Fibroblast of lung (primary cell): ENCODE results near the gene FHIT. TPM values are rescaled to one million over a fixed set of nuclear protein-coding genes. Genes with fewer than 3 reads are reported as not detected.

Experiments
- DNase-seq, 2 donors: peaks; one replicate each; pipeline versions ENCODE4 v3.0.0 to v3.0.0-alpha.2; 2010; ENCODE audit warnings: low read depth in 2 of 2
- H2AFZ ChIP-seq: 2 replicates; pipeline ENCODE4 v1.5.1; 2012; ENCODE audit warnings: low read length, control low read depth, inconsistent platforms
- H3K27ac ChIP-seq: 2 replicates; pipeline ENCODE4 v1.5.1; 2011; ENCODE audit warnings: low read length, control low read depth; ENCODE audit not compliant: insufficient read depth
- H3K27me3 ChIP-seq: 2 replicates; pipeline ENCODE4 v1.5.1; 2011; ENCODE audit warnings: mild to moderate bottlenecking, low read length; ENCODE audit not compliant: control insufficient read depth, insufficient read depth
- H3K36me3 ChIP-seq: 2 replicates; pipeline ENCODE4 v1.5.1; 2011; ENCODE audit warnings: low read length; ENCODE audit not compliant: control insufficient read depth, insufficient read depth
- H3K4me1 ChIP-seq: 2 replicates; pipeline ENCODE4 v1.5.1; 2011; ENCODE audit warnings: low read length; ENCODE audit not compliant: control insufficient read depth, insufficient read depth; ENCODE audit errors: extremely low read depth
- H3K4me2 ChIP-seq: 2 replicates; pipeline ENCODE4 v1.5.1; 2011; ENCODE audit warnings: low read length, control low read depth; ENCODE audit not compliant: insufficient read depth; ENCODE audit errors: extremely low read depth
- H3K4me3 ChIP-seq, 4 experiments: fragments of 200-600 bp in 1 of 4; sonication (generic) in 1 of 4; replicated peaks in 1 of 4; 2 replicates each; pipeline ENCODE4 v1.5.1; 2011 to 2016; ENCODE audit warnings: low read length in 4 of 4, low read depth in 3 of 4, mild to moderate bottlenecking in 3 of 4, control low read depth in 2 of 4, inconsistent platforms in 1 of 4, mixed read lengths in 1 of 4; ENCODE audit not compliant: insufficient read depth in 1 of 4; ENCODE audit errors: control extremely low read depth in 1 of 4
- H3K79me2 ChIP-seq: 2 replicates; pipeline ENCODE4 v1.5.1; 2012; ENCODE audit warnings: mild to moderate bottlenecking, low read length, inconsistent platforms; ENCODE audit not compliant: control insufficient read depth, insufficient read depth
- H3K9ac ChIP-seq: 2 replicates; pipeline ENCODE4 v1.5.1; 2011; ENCODE audit warnings: mild to moderate bottlenecking, low read length, control low read depth; ENCODE audit not compliant: insufficient read depth
- H3K9me3 ChIP-seq: 2 replicates; pipeline ENCODE4 v1.5.1; 2012; ENCODE audit warnings: low read depth, low read length; ENCODE audit not compliant: control insufficient read depth, insufficient read depth
- H4K20me1 ChIP-seq: 2 replicates; pipeline ENCODE4 v1.5.1; 2011; ENCODE audit warnings: low read length; ENCODE audit not compliant: control insufficient read depth, insufficient read depth; ENCODE audit errors: extremely low read depth
- CTCF ChIP-seq, 2 donors: IDR thresholded peaks in 1 of 2; conservative IDR thresholded peaks in 1 of 2; 1 replicate in 1 of 2; 2 replicates in 1 of 2; pipeline ENCODE4 v1.5.1; 2011 to 2012; ENCODE audit warnings: low read length in 2 of 2, control low read depth in 1 of 2, inconsistent platforms in 1 of 2, low read depth in 1 of 2, mild to moderate bottlenecking in 1 of 2
- EZH2 ChIP-seq: IDR thresholded peaks from 2 replicates; pipeline ENCODE4 v1.5.1; 2012; ENCODE audit warnings: low read length, control low read depth, mild to moderate bottlenecking; ENCODE audit errors: missing control alignments
- polyA plus RNA-seq, 2 donors: library from polyadenylated mRNA; depleted of rRNA in 1 of 2; stranded (reverse) in 1 of 2; unstranded in 1 of 2; fragments of >200 nt; gene quantifications; 2 replicates each; pipeline ENCODE4 v1.2.1, GENCODE V29; 2011 to 2012; ENCODE audit warnings: missing spikeins in 1 of 2
- total RNA-seq: library from RNA; depleted of rRNA; stranded (reverse); fragments of >200 nt; gene quantifications from 2 replicates; pipeline ENCODE4 v1.2.1, GENCODE V29; 2014

The FHIT gene
- total and polyA plus RNA-seq, 2 donors (not counting 1 experiment from before 2014, with no cell fraction given) = 0.79 to 2.1 TPM

- no peaks in the 10 kb centered on the region for H3K4me1 ChIP-seq
- H3K27me3 ChIP-seq = no peaks in the 10 kb centered on the region
- H3K9me3 ChIP-seq = no peaks in the 10 kb centered on the region
- no peak overlapping the region for H3K27ac ChIP-seq
- H3K9ac ChIP-seq = no peak overlapping the region
- H2AFZ ChIP-seq = no peak overlapping the region
- DNase-seq = no peak
- no peak for TF ChIP-seq EZH2
- TF ChIP-seq CTCF (conservative IDR thresholded peaks at IDR 0.05 in 1 of 2, IDR thresholded peaks at IDR 0.05 in 1 of 2; ENCODE audit: low read depth in 1 of 2, low read length in 2 of 2) = no peak
- H3K79me2 ChIP-seq = no peaks in the 10 kb centered on the region
- H4K20me1 ChIP-seq = no peaks in the 10 kb centered on the region
- no peak overlapping the region for H3K4me2 ChIP-seq
- H3K4me3 ChIP-seq = no peak overlapping the region
- no peaks in the 10 kb centered on the region for H3K36me3 ChIP-seq
These were observed 797.9 kb downstream of the FHIT start for GRCh38 chr3:60453326-60453725.

DNA sequence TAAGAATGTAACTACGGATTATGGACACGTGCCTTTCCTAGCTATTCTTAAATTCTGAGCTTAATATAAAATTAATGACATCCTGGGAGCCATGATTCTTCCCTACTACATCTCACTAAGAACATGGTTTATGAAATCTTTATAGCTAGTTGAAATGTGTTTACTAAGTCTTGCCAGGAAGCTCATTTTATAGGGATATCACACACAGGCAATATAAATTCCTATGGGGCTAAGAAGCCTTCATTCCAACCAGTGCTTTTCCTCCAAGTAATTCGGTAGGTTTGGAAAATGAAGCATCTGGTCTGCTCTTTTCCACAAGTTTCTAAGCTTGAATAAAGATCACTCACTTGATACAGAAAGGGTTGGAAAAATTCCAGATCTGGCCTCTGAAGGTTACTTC, 802.6 kb downstream of the FHIT start:
- DNase-seq = no peak

DNA sequence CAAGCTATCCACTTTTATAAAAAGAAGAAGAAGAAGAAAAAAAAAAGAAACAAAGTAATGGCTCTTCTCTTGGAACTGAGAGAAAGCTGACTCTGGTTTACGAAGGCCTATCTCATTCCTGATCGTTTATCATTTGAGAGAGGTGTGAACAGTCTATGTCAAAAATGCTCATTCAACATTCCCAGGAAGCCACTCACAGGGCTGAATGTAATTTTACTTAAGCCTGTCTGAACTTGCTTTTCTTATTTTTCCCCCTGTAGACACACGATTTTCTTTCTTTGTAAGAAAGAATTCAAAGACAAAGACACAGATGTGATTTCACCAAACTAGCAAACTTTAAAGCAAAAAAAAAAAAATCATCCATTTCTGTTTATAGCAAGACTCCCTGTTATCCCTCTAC, 805.8 kb downstream of the FHIT start:
- no peaks in the 10 kb centered on the region for H3K9me3 ChIP-seq
- no peak overlapping the region for H2AFZ ChIP-seq
- no peak for TF ChIP-seq EZH2
- H3K4me2 ChIP-seq = no peak overlapping the region
- H3K27ac ChIP-seq = no peak overlapping the region
- H4K20me1 ChIP-seq = no peaks in the 10 kb centered on the region
- H3K4me3 ChIP-seq = no peak overlapping the region
- no peaks in the 10 kb centered on the region for H3K4me1 ChIP-seq
- no peak overlapping the region for H3K9ac ChIP-seq
- no peak for DNase-seq
- no peaks in the 10 kb centered on the region for H3K36me3 ChIP-seq
- H3K79me2 ChIP-seq = no peaks in the 10 kb centered on the region
- no peaks in the 10 kb centered on the region for H3K27me3 ChIP-seq

More for the DNA sequence above, 802.6 kb downstream of the FHIT start:
- Histone ChIP-seq H3K9me3 (no peaks in the 10 kb centered on the region), H3K4me1 (no peaks in the 10 kb centered on the region), H3K4me2 (no peak overlapping the region), H4K20me1 (no peaks in the 10 kb centered on the region), H3K36me3 (no peaks in the 10 kb centered on the region), H3K9ac (no peak overlapping the region), H3K27me3 (no peaks in the 10 kb centered on the region), H2AFZ (no peak overlapping the region), H3K4me3 (no peak overlapping the region), H3K79me2 (no peaks in the 10 kb centered on the region), H3K27ac (no peak overlapping the region)
- TF ChIP-seq EZH2 (no peak), CTCF (conservative IDR thresholded peaks at IDR 0.05 in 1 of 2, IDR thresholded peaks at IDR 0.05 in 1 of 2; ENCODE audit: low read depth in 1 of 2, low read length in 2 of 2) (no peak)
